ENCODE measurements around the gene TOX2.

Gene TOX2

DNA sequence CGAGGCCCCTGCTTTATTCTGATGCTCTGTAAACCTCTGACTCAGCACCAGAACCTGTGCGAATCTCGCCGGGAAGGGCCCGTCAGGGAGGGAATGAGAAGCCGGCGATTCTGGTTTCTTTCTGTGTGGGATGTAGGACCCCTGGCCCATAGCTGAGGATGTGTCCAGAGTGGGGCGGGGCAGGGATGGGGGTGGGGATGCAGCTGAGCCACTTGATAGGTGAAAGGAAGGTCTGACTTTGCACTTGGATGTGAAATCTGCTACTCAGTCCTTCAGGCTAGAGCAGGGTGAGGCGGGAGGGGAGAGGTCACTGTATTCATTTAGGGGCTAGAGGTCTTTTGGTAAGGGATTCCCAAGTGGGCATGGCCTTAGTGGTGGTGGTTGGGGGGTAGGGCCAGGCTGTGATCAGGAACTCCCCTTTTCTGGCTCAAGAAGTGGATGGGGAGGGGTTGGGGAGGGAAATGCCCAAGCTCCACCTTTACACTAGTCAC is 2.3 kb downstream of the TOX2 start:
- Histone ChIP-seq H3K27ac (ENCODE audit: low read length) (no peak overlapping the region), H3K9me3 (ENCODE audit: control insufficient read depth, low read depth, low read length) (no peaks in the 10 kb centered on the region), H3K36me3 (ENCODE audit: control insufficient read depth, low read depth, low read length) (no peaks in the 10 kb centered on the region), H3K4me3 (ENCODE audit: low read length) (no peak overlapping the region), H3K9ac (ENCODE audit: low read length) (no peak overlapping the region), H3K4me1 (ENCODE audit: control insufficient read depth, low read depth, low read length) (peaks cover 5% of the 10 kb centered on the region), H3K27me3 (ENCODE audit: control insufficient read depth, insufficient read depth, low read length) (peaks cover 44% of the 10 kb centered on the region)

DNA sequence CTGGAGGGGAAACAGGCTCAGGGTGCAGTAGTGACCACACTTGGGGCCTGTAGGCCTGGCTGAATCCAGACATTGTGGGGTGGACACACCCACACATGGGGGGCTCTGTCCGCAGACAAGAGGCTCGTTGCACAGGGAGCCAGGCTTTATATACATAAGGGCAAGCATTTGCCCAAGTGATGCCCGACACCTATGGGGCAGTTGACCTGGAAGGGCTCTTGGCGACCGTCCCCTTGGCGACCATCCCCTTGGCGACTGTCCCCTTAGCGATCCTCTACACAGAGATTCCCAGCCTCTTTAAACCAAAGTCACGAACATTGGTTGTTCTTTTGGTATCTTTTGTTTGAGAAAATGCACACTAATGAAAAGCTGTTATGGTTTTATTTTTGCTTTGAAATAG is 2.7 kb downstream of the TOX2 start:
- Histone ChIP-seq H3K9ac (ENCODE audit: low read length) (no peak overlapping the region), H3K27me3 (ENCODE audit: control insufficient read depth, insufficient read depth, low read length) (peaks cover 44% of the 10 kb centered on the region), H3K36me3 (ENCODE audit: control insufficient read depth, low read depth, low read length) (no peaks in the 10 kb centered on the region), H3K4me1 (ENCODE audit: control insufficient read depth, low read depth, low read length) (peaks cover 5% of the 10 kb centered on the region), H3K9me3 (ENCODE audit: control insufficient read depth, low read depth, low read length) (no peaks in the 10 kb centered on the region), H3K27ac (ENCODE audit: low read length) (no peak overlapping the region), H3K4me3 (ENCODE audit: low read length) (no peak overlapping the region)

DNA sequence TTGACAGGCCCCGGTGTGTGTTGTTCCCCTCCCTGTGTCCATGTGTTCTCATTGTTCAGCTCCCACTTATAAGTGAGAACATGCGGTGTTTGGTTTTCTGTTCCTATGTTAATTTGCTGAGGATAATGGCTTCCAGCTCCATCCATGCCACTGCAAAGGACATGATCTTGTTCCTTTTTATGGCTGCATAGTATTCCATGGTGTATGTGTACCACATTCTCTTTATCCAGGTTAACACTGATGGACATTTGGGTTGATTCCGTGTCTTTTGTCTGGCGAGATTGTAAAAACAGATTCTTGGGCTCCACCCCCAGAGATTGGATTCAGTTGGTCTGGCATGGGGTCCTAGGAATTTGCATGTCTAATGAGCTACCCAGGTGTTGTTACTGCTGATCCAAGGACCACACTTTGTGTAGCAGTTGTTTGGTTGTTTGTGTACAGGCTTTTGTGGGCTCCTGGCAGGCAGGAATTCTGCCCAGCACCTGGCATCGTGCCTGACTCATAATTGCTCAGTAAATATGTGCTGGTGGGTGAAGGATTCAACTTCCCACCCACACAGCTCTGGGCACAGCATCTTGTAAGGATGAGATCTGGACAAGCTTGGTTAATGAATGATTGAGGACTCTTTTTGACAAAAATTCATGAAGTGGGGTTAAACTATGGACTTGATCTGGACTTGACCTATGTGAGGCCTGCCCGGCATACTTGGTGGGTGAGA is 5.2 kb downstream of the TOX2 start:
- H3K4me1 ChIP-seq (ENCODE audit: control insufficient read depth, low read depth, low read length), result peaks cover 5% of the 10 kb centered on the region
- peaks cover 32% of the 10 kb centered on the region for H3K27me3 ChIP-seq (ENCODE audit: control insufficient read depth, insufficient read depth, low read length)
- no peaks in the 10 kb centered on the region for H3K36me3 ChIP-seq (ENCODE audit: control insufficient read depth, low read depth, low read length)
- H3K9me3 ChIP-seq (ENCODE audit: control insufficient read depth, low read depth, low read length), result no peaks in the 10 kb centered on the region
- H3K4me3 ChIP-seq (ENCODE audit: low read length), result no peak overlapping the region
- H3K27ac ChIP-seq (ENCODE audit: low read length), result no peak overlapping the region
- no peak overlapping the region for H3K9ac ChIP-seq (ENCODE audit: low read length)

DNA sequence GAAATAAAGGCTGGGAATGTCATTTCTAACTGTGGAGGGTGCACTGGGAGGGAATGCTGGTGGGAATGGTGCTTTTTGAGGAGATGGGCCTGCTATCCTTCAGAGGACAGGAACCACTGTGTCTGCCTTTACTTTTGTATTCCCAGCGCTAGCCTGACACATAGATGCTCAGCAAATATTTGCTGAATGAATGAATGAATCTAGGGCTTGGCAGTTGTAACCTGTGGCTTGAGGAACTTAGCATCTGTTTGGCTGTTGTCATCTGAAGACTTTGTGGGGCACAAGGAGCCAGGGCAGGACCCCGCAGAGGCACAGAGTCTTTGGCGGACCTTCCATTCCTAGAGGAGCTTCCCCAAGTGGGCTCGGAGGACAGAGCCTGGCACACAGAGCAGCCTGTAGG is 6.1 kb downstream of the TOX2 start:
- Histone ChIP-seq H3K36me3 (ENCODE audit: control insufficient read depth, low read depth, low read length) (no peaks in the 10 kb centered on the region), H3K4me1 (ENCODE audit: control insufficient read depth, low read depth, low read length) (peaks cover 5% of the 10 kb centered on the region), H3K4me3 (ENCODE audit: low read length) (no peak overlapping the region), H3K9ac (ENCODE audit: low read length) (no peak overlapping the region), H3K9me3 (ENCODE audit: control insufficient read depth, low read depth, low read length) (no peaks in the 10 kb centered on the region), H3K27ac (ENCODE audit: low read length) (no peak overlapping the region), H3K27me3 (ENCODE audit: control insufficient read depth, insufficient read depth, low read length) (peaks cover 22% of the 10 kb centered on the region)

- Histone ChIP-seq H3K27ac (ENCODE audit: low read length) (no peak overlapping the region), H3K9me3 (ENCODE audit: control insufficient read depth, low read depth, low read length) (no peaks in the 10 kb centered on the region), H3K4me1 (ENCODE audit: control insufficient read depth, low read depth, low read length) (peaks cover 8% of the 10 kb centered on the region), H3K4me3 (ENCODE audit: low read length) (no peak overlapping the region), H3K9ac (ENCODE audit: low read length) (no peak overlapping the region), H3K27me3 (ENCODE audit: control insufficient read depth, insufficient read depth, low read length) (peaks cover 17% of the 10 kb centered on the region), H3K36me3 (ENCODE audit: control insufficient read depth, low read depth, low read length) (no peaks in the 10 kb centered on the region)
These were observed 6.7 kb downstream of the TOX2 start for GRCh38 chr20:43921227-43921780.

DNA sequence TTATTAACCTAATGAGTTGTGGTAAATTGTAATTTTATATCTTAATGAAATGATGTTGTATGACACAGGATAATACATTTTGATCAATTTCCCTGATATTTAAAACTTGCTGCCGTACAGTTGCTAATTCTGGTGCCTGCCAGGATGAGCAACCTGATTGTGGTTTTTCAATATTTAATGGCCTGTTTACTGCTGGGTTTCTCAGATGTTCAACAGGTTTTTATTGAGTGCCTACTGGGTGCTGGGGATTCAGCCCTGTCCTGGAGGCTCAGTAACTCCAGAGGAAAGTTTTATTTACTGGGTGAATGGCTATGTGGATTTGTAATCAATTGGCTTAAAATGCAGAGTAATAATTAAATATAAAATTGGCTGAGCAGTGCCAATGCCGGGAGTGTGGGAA is 8.0 kb downstream of the TOX2 start:
- no peak overlapping the region for H3K27ac ChIP-seq (ENCODE audit: low read length)
- H3K4me3 ChIP-seq (ENCODE audit: low read length), result no peak overlapping the region
- no peaks in the 10 kb centered on the region for H3K9me3 ChIP-seq (ENCODE audit: control insufficient read depth, low read depth, low read length)
- H3K27me3 ChIP-seq (ENCODE audit: control insufficient read depth, insufficient read depth, low read length), result peaks cover 4% of the 10 kb centered on the region
- no peak overlapping the region for H3K9ac ChIP-seq (ENCODE audit: low read length)
- peaks cover 5% of the 10 kb centered on the region for H3K4me1 ChIP-seq (ENCODE audit: control insufficient read depth, low read depth, low read length)
- H3K36me3 ChIP-seq (ENCODE audit: control insufficient read depth, low read depth, low read length), result no peaks in the 10 kb centered on the region

DNA sequence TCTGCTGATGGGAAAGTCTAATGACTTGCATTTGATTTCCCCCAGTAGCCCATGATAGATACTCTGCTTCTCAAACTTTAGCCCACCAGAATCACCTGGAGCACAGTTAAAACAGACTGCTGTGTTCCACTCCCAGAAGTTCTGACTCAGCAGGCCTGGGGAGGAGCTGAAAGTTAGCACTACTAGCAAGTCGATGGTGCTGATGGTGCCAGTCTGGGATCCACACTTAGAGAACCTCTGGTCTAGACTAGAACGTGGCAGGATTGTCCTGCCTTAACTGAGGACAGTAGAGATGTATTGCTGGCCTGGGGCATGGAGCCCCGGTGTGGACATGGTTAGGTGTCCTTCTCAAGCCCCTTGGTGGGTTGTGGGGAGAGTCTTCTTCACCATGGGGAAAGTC is 8.7 kb downstream of the TOX2 start:
- Histone ChIP-seq H3K4me3 (ENCODE audit: low read length) (no peak overlapping the region), H3K36me3 (ENCODE audit: control insufficient read depth, low read depth, low read length) (no peaks in the 10 kb centered on the region), H3K9me3 (ENCODE audit: control insufficient read depth, low read depth, low read length) (no peaks in the 10 kb centered on the region), H3K27ac (ENCODE audit: low read length) (no peak overlapping the region), H3K9ac (ENCODE audit: low read length) (no peak overlapping the region), H3K4me1 (ENCODE audit: control insufficient read depth, low read depth, low read length) (peaks cover 5% of the 10 kb centered on the region), H3K27me3 (ENCODE audit: control insufficient read depth, insufficient read depth, low read length) (no peaks in the 10 kb centered on the region)

GRCh38 chr20:43923917-43924316 is 9.3 kb downstream of the TOX2 start:
- Histone ChIP-seq H3K27ac (ENCODE audit: low read length) (no peak overlapping the region), H3K36me3 (ENCODE audit: control insufficient read depth, low read depth, low read length) (no peaks in the 10 kb centered on the region), H3K9me3 (ENCODE audit: control insufficient read depth, low read depth, low read length) (no peaks in the 10 kb centered on the region), H3K4me1 (ENCODE audit: control insufficient read depth, low read depth, low read length) (peaks cover 5% of the 10 kb centered on the region), H3K27me3 (ENCODE audit: control insufficient read depth, insufficient read depth, low read length) (no peaks in the 10 kb centered on the region), H3K9ac (ENCODE audit: low read length) (no peak overlapping the region), H3K4me3 (ENCODE audit: low read length) (no peak overlapping the region)

DNA sequence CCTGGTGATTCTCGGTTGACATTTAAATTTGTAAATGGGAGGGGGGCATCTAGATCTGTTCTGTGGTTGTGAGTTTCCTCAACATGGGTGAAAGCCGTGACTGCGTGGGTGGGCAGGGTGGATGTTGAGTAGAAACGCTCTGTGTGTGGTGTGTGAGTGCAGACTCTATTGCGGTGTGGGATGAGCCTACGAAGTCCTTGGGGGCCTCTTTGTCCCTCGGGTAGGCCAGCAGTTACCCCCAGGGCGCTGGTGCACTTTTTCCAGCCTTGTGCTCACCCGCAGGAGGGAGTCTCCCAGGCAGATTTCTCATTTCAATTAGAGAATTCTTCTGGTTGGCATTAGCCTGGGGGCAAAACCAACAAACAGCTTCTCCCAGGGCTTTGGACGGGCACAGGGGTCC is 10.6 kb downstream of the TOX2 start:
- H3K9me3 ChIP-seq (ENCODE audit: control insufficient read depth, low read depth, low read length), result no peaks in the 10 kb centered on the region
- H3K36me3 ChIP-seq (ENCODE audit: control insufficient read depth, low read depth, low read length), result no peaks in the 10 kb centered on the region
- no peaks in the 10 kb centered on the region for H3K27me3 ChIP-seq (ENCODE audit: control insufficient read depth, insufficient read depth, low read length)
- no peak overlapping the region for H3K9ac ChIP-seq (ENCODE audit: low read length)
- no peak overlapping the region for H3K4me3 ChIP-seq (ENCODE audit: low read length)
- H3K4me1 ChIP-seq (ENCODE audit: control insufficient read depth, low read depth, low read length), result peaks cover 5% of the 10 kb centered on the region
- H3K27ac ChIP-seq (ENCODE audit: low read length), result no peak overlapping the region

GRCh38 chr20:43925801-43926200 is 11.1 kb downstream of the TOX2 start:
- no peaks in the 10 kb centered on the region for H3K9me3 ChIP-seq (ENCODE audit: control insufficient read depth, low read depth, low read length)
- no peaks in the 10 kb centered on the region for H3K27me3 ChIP-seq (ENCODE audit: control insufficient read depth, insufficient read depth, low read length)
- peaks cover 5% of the 10 kb centered on the region for H3K4me1 ChIP-seq (ENCODE audit: control insufficient read depth, low read depth, low read length)
- H3K4me3 ChIP-seq (ENCODE audit: low read length), result no peak overlapping the region
- no peak overlapping the region for H3K9ac ChIP-seq (ENCODE audit: low read length)
- H3K27ac ChIP-seq (ENCODE audit: low read length), result no peak overlapping the region
- H3K36me3 ChIP-seq (ENCODE audit: control insufficient read depth, low read depth, low read length), result no peaks in the 10 kb centered on the region

DNA sequence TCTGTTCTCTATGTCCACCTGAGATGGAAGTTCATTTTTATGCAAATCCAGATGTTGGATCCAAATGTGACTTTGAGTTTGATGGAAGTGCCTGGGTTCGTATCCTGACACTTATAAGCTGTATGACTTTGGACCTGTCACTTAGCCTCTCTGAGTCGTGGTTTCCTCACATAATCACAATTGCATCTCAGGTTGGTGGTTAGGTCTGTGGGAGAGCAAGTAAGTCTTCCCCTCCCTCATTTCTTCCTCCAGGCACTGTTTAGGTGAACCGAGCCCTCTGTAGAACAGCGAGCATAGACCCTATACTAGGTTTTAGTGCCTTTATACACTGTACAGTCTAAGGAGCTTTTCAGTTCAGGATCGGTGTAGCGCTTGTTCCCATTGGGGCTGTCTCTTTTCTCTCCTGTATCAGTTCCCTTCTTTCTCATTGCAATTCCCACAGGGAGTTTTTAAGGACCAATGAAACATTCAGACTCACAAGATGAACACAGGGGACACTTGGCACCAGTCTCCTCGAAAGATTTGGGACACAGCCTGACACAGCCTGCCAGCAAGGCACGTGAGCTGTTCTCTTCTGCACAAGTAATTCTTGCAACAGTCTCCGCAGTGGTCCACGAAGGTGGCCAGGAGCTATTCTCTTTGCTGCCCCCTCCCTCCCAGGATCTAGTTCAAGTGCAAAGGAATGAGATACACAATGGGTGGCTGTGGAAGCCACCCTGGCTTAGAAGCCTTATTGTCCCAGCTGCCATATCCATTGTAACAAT is 11.8 kb downstream of the TOX2 start:
- Histone ChIP-seq H3K9me3 (ENCODE audit: control insufficient read depth, low read depth, low read length) (no peaks in the 10 kb centered on the region), H3K36me3 (ENCODE audit: control insufficient read depth, low read depth, low read length) (no peaks in the 10 kb centered on the region), H3K4me1 (ENCODE audit: control insufficient read depth, low read depth, low read length) (peaks cover 5% of the 10 kb centered on the region), H3K27me3 (ENCODE audit: control insufficient read depth, insufficient read depth, low read length) (no peaks in the 10 kb centered on the region), H3K27ac (ENCODE audit: low read length) (no peak overlapping the region), H3K4me3 (ENCODE audit: low read length) (no peak overlapping the region), H3K9ac (ENCODE audit: low read length) (no peak overlapping the region)

Data from iPS-18a (cell line).